ENCODE data around the gene R3HCC1L.

DNA sequence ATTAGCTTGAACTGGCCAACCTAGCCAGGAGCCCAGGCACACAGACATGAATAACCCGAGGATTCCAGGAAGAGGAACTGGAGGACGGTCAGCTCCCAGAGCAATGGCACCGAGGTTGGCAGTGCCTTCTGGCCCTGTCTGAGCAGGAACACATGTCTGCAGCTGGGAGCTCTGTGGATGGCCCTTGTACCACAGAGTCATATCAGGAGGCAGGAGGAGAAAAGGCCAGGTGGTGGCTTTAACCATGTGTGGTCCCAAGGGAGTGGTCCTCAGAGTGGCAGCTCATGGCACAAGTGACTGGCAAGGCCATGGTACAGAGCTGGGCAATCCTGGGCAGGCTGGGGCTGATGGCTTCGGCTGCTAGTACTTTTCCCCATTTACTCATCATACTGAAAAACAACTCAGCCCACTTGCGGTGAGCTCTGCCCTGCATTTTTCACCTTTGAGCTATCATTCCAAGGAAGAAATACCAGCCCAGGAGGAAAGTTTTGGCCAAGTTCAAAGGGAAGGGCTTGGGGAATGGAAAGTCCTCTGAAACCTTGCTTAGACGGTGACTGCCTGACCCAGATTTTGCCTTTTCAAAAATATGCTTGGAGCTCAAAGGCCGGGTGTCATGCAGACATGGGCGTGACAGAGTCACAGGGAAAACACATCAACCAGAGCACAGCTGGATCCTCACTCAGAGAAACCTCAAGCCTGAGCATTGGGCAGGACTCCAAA is 159.3 kb downstream of the R3HCC1L start:
- TF ChIP-seq, protein P1, sequence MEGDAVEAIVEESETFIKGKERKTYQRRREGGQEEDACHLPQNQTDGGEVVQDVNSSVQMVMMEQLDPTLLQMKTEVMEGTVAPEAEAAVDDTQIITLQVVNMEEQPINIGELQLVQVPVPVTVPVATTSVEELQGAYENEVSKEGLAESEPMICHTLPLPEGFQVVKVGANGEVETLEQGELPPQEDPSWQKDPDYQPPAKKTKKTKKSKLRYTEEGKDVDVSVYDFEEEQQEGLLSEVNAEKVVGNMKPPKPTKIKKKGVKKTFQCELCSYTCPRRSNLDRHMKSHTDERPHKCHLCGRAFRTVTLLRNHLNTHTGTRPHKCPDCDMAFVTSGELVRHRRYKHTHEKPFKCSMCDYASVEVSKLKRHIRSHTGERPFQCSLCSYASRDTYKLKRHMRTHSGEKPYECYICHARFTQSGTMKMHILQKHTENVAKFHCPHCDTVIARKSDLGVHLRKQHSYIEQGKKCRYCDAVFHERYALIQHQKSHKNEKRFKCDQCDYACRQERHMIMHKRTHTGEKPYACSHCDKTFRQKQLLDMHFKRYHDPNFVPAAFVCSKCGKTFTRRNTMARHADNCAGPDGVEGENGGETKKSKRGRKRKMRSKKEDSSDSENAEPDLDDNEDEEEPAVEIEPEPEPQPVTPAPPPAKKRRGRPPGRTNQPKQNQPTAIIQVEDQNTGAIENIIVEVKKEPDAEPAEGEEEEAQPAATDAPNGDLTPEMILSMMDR (IDR thresholded peaks at IDR 0.05) = no peak
- TF ChIP-seq POLR2A (IDR thresholded peaks at IDR 0.05; ENCODE audit: low read length) = no peak
- TF ChIP-seq, protein P2, sequence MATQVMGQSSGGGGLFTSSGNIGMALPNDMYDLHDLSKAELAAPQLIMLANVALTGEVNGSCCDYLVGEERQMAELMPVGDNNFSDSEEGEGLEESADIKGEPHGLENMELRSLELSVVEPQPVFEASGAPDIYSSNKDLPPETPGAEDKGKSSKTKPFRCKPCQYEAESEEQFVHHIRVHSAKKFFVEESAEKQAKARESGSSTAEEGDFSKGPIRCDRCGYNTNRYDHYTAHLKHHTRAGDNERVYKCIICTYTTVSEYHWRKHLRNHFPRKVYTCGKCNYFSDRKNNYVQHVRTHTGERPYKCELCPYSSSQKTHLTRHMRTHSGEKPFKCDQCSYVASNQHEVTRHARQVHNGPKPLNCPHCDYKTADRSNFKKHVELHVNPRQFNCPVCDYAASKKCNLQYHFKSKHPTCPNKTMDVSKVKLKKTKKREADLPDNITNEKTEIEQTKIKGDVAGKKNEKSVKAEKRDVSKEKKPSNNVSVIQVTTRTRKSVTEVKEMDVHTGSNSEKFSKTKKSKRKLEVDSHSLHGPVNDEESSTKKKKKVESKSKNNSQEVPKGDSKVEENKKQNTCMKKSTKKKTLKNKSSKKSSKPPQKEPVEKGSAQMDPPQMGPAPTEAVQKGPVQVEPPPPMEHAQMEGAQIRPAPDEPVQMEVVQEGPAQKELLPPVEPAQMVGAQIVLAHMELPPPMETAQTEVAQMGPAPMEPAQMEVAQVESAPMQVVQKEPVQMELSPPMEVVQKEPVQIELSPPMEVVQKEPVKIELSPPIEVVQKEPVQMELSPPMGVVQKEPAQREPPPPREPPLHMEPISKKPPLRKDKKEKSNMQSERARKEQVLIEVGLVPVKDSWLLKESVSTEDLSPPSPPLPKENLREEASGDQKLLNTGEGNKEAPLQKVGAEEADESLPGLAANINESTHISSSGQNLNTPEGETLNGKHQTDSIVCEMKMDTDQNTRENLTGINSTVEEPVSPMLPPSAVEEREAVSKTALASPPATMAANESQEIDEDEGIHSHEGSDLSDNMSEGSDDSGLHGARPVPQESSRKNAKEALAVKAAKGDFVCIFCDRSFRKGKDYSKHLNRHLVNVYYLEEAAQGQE (IDR thresholded peaks at IDR 0.05) = no peak
- TF ChIP-seq, protein P3, sequence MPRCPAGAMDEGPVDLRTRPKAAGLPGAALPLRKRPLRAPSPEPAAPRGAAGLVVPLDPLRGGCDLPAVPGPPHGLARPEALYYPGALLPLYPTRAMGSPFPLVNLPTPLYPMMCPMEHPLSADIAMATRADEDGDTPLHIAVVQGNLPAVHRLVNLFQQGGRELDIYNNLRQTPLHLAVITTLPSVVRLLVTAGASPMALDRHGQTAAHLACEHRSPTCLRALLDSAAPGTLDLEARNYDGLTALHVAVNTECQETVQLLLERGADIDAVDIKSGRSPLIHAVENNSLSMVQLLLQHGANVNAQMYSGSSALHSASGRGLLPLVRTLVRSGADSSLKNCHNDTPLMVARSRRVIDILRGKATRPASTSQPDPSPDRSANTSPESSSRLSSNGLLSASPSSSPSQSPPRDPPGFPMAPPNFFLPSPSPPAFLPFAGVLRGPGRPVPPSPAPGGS (IDR thresholded peaks at IDR 0.05) = no peak
- TF ChIP-seq RAD21 (conservative IDR thresholded peaks at IDR 0.05 in 1 of 2, IDR thresholded peaks at IDR 0.05 in 1 of 2) = no peak
- TF ChIP-seq BHLHE40 (IDR thresholded peaks at IDR 0.05; ENCODE audit: low read depth, low read length) = no peak
- TF ChIP-seq EP300 (IDR thresholded peaks at IDR 0.05) = no peak
- no peak for TF ChIP-seq RCOR1 (IDR thresholded peaks at IDR 0.05; ENCODE audit: low read depth, low read length)
- TF ChIP-seq HDAC2 (IDR thresholded peaks at IDR 0.05) = no peak
